Measurements from ENCODE around the gene SUN5. TPM values are rescaled to one million over a fixed set of nuclear protein-coding genes. Genes with fewer than 3 reads are reported as not detected.

SUN5 gene
- total RNA-seq, 1 donor = not detected

- no peak overlapping the region for H3K4me3 ChIP-seq (ENCODE audit: low read depth, low read length)
- TF ChIP-seq CTCF (IDR thresholded peaks at IDR 0.05; ENCODE audit: insufficient read depth, low read length) = no peak
- DNase-seq (ENCODE audit: low read depth) = no peak
Measured at GRCh38 chr20:32982617-32983458, 21.4 kb downstream of the SUN5 start.

- DNase-seq (ENCODE audit: low read depth) = no peak
- TF ChIP-seq CTCF (IDR thresholded peaks at IDR 0.05; ENCODE audit: insufficient read depth, low read length) = no peak
- H3K4me3 ChIP-seq (ENCODE audit: low read depth, low read length) = no peak overlapping the region
Measured at GRCh38 chr20:32980990-32981389, 23.2 kb downstream of the SUN5 start.

GRCh38 chr20:32980131-32980941, 23.9 kb downstream of the SUN5 start:
- no peak overlapping the region for H3K4me3 ChIP-seq (ENCODE audit: low read depth, low read length)
- TF ChIP-seq CTCF (IDR thresholded peaks at IDR 0.05; ENCODE audit: insufficient read depth, low read length) = no peak
- no peak for DNase-seq (ENCODE audit: low read depth)

GRCh38 chr20:32979201-32979998, 24.8 kb downstream of the SUN5 start:
- no peak overlapping the region for H3K4me3 ChIP-seq (ENCODE audit: low read depth, low read length)
- TF ChIP-seq CTCF (IDR thresholded peaks at IDR 0.05; ENCODE audit: insufficient read depth, low read length) = no peak
- no peak for DNase-seq (ENCODE audit: low read depth)

GRCh38 chr20:32978009-32978335, 26.3 kb downstream of the SUN5 start:
- no peak overlapping the region for H3K4me3 ChIP-seq (ENCODE audit: low read depth, low read length)
- no peak for TF ChIP-seq CTCF (IDR thresholded peaks at IDR 0.05; ENCODE audit: insufficient read depth, low read length)
- DNase-seq (ENCODE audit: low read depth) = no peak

- TF ChIP-seq CTCF (IDR thresholded peaks at IDR 0.05; ENCODE audit: insufficient read depth, low read length) = no peak
- no peak overlapping the region for H3K4me3 ChIP-seq (ENCODE audit: low read depth, low read length)
- DNase-seq (ENCODE audit: low read depth) = no peak
Measured at GRCh38 chr20:32977281-32978008, 26.8 kb downstream of the SUN5 start.
